ACHN (cell line): ENCODE results near the gene DHX38.

Source experiments
- DNase-seq: peaks from one replicate; pipeline ENCODE4 v3.0.0-alpha.2; 2015
- in situ Hi-C: cut with HindIII; loops from 2 replicates; pipeline ENCODE4 v1.10.0; 2017; ENCODE audit warnings: low sequenced_read_pairs, low pct_ligation_motif_present, low pct_unique_long_range_greater_than_20kb

DHX38 gene

DNA sequence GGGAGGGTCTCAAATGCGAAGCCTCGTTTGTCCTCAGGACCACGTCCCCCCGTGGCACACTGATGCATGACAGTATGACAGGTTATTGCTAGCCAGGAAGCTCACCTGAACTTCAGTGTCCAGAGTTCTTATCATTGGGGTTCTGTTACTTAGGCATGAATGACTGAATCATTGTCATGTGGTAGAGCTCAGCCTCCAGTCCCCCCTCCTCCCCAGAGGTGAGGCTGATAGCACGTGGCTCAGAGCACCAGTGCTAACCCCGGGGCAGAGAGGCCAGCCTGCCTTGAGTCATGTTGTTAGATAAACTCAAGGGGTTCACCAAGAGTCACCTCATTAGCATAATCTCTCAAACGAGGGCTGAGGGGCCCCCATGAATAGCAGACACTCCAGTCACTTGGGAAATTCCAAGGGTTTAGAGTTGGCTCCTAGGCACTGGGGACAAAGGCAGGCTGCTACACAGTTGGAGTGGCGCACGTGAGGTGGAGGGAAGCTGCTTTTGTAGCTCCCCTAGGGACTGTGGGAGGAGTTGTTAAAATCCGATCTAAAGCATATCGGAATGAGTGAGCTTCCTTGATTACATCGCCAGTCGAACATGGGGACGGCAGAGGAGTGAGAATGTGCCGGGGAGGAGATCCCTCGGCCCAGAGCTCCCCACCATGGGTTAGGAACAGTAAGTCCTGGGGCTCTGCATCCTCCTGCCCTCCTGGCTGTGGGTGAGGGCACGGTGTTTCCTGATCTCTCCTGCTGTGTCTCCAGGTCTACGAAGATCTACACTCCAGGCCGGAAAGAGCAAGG, 18.2 kb downstream of the DHX38 start:
- in situ Hi-C loops, result no loop called here
- no peak for DNase-seq

DNA sequence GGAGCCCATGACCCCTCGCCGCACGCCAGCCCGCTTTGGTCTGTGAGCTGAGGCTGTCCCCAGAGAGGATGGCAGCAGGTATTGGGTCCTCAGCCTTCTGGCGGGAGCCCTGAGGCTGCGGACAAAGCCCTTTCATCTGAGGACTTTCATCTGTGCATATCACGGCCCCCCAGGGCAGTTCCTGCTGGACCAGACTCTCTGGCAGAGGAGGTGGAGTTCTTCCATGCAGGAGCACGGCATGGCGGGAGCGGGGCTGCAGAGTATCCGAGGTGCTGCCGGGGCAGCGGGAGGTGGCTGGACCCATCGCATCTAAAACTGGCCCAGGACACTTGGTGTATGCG, 18.8 kb downstream of the DHX38 start:
- in situ Hi-C loops, result no loop called here
- DNase-seq, result no peak

DNA sequence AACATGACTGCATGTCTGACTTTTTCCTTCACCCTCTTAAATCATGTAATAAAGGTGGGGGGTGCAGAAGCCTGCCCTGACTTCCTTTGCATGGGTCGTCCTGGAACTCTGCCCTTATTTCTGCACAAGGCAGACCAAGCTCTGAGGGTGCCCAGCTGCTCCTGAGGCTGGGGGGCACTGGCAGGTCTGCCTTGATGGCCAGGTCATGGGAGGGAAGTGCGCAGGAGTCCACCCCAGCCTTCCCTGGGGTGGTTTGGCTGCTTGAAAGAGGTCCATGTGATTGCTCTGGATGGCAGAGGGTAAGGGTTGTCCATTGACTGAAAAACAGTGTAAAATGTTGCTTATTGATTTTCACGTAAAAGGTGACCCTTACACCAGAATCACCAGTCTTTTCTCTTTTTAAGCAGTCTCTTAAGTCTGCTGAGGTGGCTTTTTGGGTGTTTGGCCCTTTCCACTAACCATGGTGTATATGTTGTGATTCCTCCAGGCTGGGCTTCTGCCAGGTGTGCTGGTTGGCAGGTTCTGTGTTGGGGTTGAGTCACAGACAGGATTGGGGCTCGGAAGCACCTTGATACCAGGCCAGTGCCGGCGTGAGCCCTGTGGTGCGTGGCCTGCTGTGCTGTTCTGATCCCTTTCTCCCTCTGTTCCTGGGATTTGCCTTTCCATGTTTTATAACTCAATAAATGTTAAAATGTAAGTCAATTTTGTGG, 19.4 kb downstream of the DHX38 start:
- in situ Hi-C loops, result no loop called here
- no peak for DNase-seq

DNA sequence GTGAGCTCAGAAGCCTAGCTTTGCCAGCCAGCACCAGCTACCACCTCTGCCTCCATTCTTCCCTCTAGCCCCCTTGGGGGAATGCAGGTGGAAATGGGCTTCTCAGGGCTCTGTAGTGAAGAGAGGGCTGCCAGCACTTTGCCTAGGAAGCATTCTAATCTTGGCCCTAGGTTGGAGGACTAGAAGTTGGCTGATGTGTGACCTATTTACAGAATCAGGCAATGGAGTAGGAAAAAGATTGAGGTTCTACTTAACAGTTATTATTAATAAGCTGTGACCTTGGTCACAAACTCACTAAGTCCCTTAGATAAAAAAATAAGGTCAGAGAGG, 19.9 kb downstream of the DHX38 start:
- DNase-seq, result no peak
- in situ Hi-C loops, result no loop called here

DNA sequence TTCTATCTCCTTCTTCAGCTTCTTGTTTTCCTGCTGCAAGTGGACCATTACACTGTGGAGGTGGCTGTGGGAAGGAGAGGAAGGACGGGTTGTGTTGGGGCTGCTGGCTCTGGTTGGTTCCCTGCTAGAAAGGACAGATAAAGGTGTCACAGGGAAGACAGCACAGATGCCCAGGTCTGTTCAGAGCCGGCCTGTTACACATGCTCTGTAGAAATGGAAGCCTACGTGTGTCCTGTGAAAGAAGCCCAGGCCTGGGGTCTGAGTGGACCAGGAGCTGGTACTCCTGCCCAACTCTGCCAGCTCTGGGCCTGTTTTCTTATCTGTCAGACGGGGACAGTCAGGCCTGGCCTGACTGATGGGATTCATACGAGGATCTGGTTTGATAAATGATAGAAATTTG, 26.4 kb downstream of the DHX38 start:
- in situ Hi-C loops, result no loop called here

DNA sequence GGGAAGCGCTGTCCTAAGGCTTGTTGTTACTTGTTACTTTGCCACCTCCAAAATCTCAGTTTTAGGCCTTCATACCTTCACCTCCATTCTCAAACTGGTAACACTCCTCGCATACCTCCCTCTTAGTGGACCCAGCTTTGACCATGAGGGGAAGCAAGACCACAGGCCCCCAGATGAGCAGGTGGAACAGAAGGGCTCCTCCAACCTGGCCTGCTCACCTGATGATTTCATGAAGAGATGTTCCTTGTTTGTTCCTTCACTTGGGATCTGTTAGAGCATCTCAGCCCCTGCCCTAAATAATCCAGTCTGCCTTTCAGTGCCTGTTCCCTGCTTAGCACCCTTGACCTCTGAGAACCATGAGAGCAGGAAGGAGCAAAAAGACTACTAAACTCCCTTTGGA, 28.7 kb downstream of the DHX38 start:
- no peak for DNase-seq
- in situ Hi-C loops, result no loop called here

More for the DNA sequence above, 26.4 kb downstream of the DHX38 start:
- no peak for DNase-seq

DNA sequence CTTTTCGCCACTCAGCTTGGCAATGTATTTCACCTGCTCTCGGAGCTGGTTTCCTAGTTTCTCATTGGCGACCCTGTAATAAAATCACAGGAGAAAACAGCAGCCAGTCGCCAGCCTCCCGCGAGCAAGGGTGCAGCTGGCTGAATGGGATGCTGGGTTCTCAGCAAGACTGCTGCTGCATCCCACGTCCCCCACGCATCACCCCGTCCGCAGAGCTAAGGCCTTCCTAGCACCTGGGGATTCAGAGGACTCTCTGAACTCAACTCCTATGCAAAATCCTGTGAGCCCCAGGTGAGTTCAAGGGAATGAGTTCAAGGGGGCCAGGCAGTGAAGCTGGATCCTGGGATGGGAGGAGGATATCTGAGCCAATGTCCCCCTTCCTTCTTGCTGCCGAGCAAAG, 29.3 kb downstream of the DHX38 start:
- in situ Hi-C loops, result no loop called here
- no peak for DNase-seq

DNA sequence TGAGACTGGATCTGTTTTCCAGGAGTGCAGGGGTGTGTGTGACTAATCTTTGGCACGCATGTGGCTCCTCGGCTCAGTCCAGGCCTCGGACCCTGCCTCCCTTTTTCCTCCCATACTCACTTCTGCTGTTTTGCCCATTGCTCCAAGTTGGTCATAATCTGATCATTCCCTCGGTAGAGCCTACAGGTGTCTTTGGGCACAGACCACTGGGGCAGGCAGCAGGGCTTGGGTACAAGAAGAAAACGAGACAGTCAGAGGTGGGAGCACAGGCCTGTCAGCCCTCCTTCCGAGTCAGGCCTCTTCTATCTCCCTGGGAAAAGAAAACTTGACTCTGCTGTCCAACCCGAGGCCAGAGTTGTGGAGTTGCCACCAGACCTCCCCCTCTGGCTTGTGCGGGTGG, 29.8 kb downstream of the DHX38 start:
- no peak for DNase-seq
- in situ Hi-C loops, result no loop called here

DNA sequence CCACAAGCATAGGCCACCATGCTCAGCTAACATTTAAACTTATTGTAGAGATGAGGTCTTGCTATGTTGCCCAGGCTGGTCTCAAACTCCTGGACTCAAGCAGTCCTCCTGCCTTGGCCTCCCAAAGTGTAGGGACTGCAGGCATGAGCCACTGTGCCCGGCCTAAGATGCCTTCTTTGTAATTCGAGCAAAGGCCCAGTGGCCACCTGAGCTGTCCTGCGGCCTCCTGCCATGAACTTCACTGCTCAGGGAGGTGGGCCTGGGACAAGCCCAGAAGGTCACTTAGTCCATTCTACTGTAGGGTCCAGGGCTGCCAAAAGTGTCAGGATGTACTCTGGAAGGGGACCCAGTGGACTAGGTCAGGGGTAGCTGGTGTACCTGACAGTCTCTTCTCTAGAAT, 30.5 kb downstream of the DHX38 start:
- no peak for DNase-seq
- in situ Hi-C loops, result no loop called here

DNA sequence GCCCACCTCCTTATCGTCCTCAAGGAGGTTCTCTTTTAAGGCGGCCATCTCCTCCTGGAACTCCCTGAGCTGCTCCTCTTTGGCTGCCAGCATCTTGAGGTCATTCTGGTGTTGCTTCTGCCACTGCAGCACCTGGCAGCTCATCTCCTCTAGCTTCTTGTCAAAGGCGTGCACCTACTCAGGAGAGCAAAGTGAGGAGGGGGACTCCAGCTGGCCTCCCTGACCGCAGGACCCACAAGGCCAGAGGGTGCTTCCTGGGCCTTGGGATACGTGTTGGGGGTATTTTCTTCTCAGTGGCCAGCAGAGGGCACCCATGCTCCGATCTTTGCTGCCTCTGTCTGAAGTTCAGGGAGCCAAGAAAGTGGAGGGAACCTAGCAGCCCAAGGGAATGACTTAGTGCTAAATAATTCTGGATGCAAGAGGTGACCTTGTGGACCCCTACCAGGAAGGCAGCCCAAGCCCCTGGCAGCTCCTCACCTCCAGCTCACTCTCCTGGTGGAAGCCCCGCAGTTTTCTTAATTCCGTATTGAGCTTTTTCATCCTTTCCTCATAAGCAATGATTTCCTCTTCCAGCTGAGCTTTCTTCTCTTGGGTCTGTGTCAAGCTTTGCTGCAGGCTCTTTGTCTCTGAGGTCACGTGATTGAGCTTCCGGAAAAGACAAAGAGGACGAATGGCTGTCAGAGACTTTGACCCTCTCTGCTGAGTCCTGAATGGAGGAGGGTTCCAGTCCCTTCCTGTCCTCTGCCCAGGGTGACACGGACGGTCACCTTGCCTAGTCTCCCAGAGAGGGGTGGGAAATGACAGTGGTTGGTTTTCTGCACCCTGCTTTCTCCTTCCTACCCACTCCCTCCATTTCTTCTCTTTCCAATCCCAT, 31.4 kb downstream of the DHX38 start:
- DNase-seq, result peak; percentile 67
- in situ Hi-C loops, result loop anchor here (25.0 kb wide), 1 partner anchor 337 kb away; no protein-coding TSS in a partner anchor

DNA sequence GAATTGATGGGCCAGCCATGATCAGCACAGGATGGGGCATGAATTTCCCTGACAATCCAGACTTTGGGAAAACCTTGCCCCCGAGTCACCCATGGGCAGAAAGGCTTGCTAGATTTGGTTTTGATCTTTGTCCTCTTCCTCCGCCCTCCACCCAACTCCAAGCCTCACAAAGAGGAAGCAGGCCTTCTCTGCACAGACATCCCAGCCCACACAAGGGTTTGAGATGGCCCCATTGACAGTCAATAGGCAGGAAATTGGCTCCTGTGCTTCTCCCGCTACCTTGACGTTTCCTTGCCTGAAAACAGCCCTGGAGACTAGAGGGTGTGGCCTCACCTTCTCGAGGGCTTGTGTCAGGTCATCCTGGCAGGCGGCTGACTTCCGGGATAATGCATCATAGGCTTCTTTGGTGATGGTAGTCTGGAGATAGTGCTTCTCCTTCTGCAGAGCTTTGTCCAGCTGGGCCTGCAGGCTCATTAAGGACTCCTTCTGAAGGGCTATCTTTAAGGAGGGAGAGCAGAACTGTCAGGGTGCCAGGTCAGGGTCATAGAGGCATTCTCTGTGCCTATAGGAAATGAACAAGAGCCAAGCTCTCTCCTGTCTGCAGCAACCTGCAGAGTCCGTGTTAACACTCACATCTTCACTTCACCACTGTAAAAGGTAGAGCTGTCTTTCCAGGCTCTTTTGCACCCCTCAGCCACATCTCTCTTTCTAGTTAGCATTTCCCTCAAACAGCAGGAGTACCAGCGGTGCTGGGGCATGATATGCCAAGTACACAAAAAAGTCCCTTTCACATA, 32.2 kb downstream of the DHX38 start:
- no peak for DNase-seq
- in situ Hi-C loops, result loop anchor here (25.0 kb wide), 1 partner anchor 336 kb away; no protein-coding TSS in a partner anchor

DNA sequence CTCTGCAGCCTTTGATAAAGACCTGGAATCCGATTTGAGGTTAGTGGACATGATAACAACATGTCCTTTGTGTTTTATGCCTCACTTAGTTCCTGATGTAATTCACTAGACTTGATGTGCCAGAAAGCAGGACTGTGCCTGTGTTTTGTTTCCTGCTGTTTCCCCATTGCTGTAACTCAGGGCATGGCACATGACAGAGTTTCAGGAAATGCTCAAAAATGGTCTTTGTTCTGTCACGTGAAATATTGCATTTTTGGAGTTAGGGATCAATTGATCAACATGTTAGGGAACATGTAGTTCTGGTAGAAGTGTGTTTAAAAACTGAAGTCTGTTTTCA, 32.8 kb downstream of the DHX38 start:
- in situ Hi-C loops, result loop anchor here (25.0 kb wide), 1 partner anchor 336 kb away; no protein-coding TSS in a partner anchor
- DNase-seq, result no peak

DNA sequence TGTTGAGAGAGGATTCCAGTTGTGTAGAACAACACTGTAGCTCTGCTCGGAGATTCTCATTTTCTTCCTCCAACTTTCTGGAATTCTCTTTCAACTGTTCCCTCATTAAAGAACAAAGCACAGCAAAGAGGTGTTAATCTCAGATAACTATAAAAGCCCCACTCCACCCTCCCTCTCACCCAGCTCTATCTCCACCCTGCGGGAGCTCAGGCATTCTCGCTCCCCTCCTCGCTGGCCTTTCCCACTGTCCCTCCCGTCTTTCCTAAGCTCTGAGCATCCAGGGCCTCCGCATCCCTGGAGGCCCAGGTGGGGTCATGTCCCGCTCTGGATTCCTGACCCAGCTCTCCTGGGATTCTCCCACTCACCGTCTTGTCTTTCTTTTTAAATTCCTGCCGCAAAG, 35.1 kb downstream of the DHX38 start:
- in situ Hi-C loops, result loop anchor here (25.0 kb wide), 1 partner anchor 334 kb away; no protein-coding TSS in a partner anchor
- DNase-seq, result no peak

DNA sequence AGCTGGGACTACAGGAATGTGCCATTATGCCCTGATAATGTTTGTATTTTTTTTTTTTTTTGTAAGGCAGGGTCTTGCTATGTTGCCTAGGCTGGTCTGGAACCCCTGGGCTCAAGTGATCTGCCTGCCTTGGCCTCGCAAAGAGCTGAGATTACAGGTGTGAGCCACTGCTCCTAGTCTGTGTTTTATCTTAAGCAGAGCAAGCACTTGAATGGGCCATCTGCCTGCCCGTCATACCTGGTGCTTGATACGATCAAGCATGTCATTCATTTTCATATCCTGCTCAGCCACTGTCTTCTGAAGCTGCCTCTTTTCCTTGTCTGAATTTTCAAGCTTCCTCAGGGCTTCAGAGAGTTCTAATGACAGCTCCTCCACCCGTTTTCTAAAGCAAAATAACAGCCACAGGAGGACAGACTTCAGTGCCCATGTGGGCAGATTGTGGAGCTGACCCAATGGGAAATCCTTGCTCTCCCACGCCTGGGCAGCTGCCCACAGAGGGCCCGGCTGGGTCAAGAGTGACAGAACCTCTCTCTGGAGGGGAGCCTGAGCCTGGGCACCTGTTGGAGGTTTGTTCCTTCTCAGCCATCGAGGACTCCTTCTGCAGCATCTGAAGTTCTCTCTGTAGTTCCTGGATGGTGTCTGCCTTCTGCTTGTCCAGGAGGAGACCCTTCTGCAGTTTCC, 36.5 kb downstream of the DHX38 start:
- no peak for DNase-seq
- in situ Hi-C loops, result loop anchor here (25.0 kb wide), 1 partner anchor 332 kb away; no protein-coding TSS in a partner anchor

DNA sequence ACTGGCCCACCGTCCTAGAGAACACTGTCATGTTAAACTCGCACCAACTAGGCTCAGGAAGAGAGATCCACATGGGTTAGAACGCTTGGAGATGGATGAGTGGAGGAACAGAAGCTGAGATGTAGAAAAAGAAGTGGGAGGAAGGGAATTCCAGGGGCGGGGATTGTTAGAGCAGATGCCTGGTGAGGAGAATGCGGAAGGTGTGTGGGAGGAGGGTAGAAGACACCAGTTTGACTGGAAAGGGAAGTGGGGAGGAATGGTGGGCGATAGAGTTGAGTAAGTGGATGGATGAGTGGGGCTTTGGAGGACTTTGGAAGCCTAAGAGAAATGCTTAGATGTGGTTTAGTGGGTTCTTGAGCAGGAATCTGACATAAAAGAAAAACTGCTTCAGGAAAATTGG, 37.4 kb downstream of the DHX38 start:
- no peak for DNase-seq
- in situ Hi-C loops, result loop anchor here (25.0 kb wide), 1 partner anchor 331 kb away; no protein-coding TSS in a partner anchor

DNA sequence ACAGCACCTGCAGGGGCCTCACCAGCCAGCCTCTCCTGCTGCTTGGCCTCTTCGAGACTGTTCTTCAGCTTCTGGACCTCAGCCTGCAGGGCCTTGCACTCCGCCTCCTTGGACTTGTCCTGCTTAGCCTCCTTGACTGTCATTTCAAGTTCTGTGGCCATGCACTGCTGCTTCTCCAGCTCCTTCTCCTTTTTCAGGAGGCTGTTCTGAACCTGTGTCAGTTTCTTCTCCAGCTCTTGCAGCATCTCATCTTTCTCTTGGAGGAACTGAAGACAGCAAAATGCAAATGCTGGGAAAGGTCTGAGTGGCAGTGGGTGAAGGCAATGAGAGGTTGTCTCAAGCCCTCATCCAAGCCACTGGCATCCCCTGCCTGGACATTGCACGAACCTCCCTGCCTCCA, 39.1 kb downstream of the DHX38 start:
- in situ Hi-C loops, result loop anchor here (25.0 kb wide), 1 partner anchor 330 kb away; no protein-coding TSS in a partner anchor
- no peak for DNase-seq

DNA sequence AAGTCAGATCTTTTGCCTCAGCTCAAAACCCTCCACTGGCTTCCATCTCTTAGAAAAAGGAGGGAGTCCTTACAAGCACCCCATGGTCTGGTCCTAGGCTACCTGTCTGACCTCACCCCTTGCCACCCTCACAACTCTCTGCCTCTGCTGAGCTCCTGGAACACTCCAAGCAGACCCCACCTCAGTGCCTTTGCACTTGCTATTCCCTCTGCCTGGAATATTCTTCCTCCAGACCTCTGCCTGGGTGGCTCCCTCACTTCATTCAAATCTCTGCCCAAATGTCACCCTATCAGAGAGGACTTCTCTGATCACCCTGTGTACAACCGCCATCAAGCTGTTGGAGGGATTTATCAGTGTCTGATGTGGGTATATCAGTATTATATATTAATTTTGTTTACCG, 40.9 kb downstream of the DHX38 start:
- DNase-seq, result no peak
- in situ Hi-C loops, result loop anchor here (25.0 kb wide), 1 partner anchor 328 kb away; no protein-coding TSS in a partner anchor
